Kidney (tissue), 14 donors: Measurements from ENCODE around the gene SPEF1. TPM values are rescaled to one million over a fixed set of nuclear protein-coding genes. Genes with fewer than 3 reads are reported as not detected.
A peak's percentile ranks its signal among the peaks of the same experiment; 100 is the strongest.

Source experiments
- DNase-seq, 5 donors: peaks; one replicate each; pipeline ENCODE4 v3.0.0-alpha.2; 2013 to 2020
- FAIRE-seq: peaks from 2 replicates; lab custom pipeline; 2012; peaks lifted over from hg19 to GRCh38; lab: Jason Lieb, UNC
- H3K27ac ChIP-seq, 2 donors: one replicate each; pipeline ENCODE4 v1.7.0; 2013; ENCODE audit warnings: low read depth in 2 of 2, low read length in 2 of 2, inconsistent platforms in 1 of 2
- H3K27me3 ChIP-seq: one replicate; pipeline ENCODE4 v1.7.1; 2013; ENCODE audit warnings: low read length, inconsistent platforms; ENCODE audit not compliant: control insufficient read depth, insufficient read depth
- H3K36me3 ChIP-seq, 3 donors: one replicate each; pipeline versions ENCODE4 v1.7.0 to v1.7.1; 2013; ENCODE audit warnings: low read length in 3 of 3, control low read depth in 1 of 3, inconsistent platforms in 1 of 3; ENCODE audit not compliant: insufficient read depth in 3 of 3, control insufficient read depth in 2 of 3
- H3K4me1 ChIP-seq, 3 donors: one replicate each; pipeline versions ENCODE4 v1.7.0 to v1.7.1; 2013; ENCODE audit warnings: low read length in 3 of 3, inconsistent platforms in 1 of 3, low read depth in 1 of 3; ENCODE audit not compliant: control insufficient read depth in 2 of 3, insufficient read depth in 2 of 3
- H3K4me3 ChIP-seq, 3 donors: one replicate each; pipeline versions ENCODE4 v1.7.0 to v1.8.1; 2013; ENCODE audit warnings: low read length in 3 of 3, control low read depth in 1 of 3, inconsistent platforms in 1 of 3
- H3K9ac ChIP-seq, 3 donors: one replicate each; pipeline versions ENCODE4 v1.7.0 to v1.7.1; 2013; ENCODE audit warnings: low read length in 3 of 3, control low read depth in 1 of 3, inconsistent platforms in 1 of 3
- H3K9me3 ChIP-seq, 3 donors: one replicate each; pipeline versions ENCODE4 v1.7.0 to v1.7.1; 2013; ENCODE audit warnings: low read length in 3 of 3, control low read depth in 1 of 3, inconsistent platforms in 1 of 3; ENCODE audit not compliant: control insufficient read depth in 2 of 3, insufficient read depth in 1 of 3
- CTCF ChIP-seq: IDR thresholded peaks from 3 replicates; pipeline ENCODE4 v1.5.1; 2012; ENCODE audit warnings: mild to moderate bottlenecking, moderate library complexity, borderline replicate concordance; ENCODE audit not compliant: insufficient read depth; ENCODE audit errors: extremely low read depth
- intact Hi-C: fragments of 100-400 bp; cut with DNase I; formaldehyde crosslinking; loops from one replicate; pipeline ENCODE4 v1.11.1; 2022
- polyA plus RNA-seq: library from polyadenylated mRNA; stranded (reverse); fragments of 350-450 nt; fragmentation: Illumina TruSeq; extraction: RNeasy Lipid Tissue Mini Kit (QIAGEN cat#74804); gene quantifications from one replicate; pipeline ENCODE4 v1.2.3, GENCODE V29; 2014; ENCODE audit warnings: low read depth, low replicate concordance; ENCODE audit not compliant: insufficient read depth
- total RNA-seq: library from RNA; stranded (reverse); fragmentation: NEBNext Ultra II Directional; extraction: Animal tissue kit (Norgen Biotek cat#: 25700); gene quantifications from one replicate; pipeline ENCODE4 v1.2.1, GENCODE V29; 2021
- donor health status: control.
- donor health status: control.
- donor health status: control.
- donor health status: control.
- donor health status: control.
- donor health status: DM: yes; HTN: yes; CAD: no.
- donor health status: Normal renal cell carcinoma (clear cell type).

Gene SPEF1
- total and polyA plus RNA-seq, 2 donors from 2014 or later, result 3.4 to 3.8 TPM

- H3K36me3 ChIP-seq, result peaks cover 0 to 8% (median 0%) of the 10 kb centered on the region in 3 donors
- H3K9me3 ChIP-seq, result no peaks in the 10 kb centered on the region
- FAIRE-seq (no peak), DNase-seq (peak in 1 of 5 donors; percentile 63)
- H3K27ac ChIP-seq, result no peak overlapping the region
- peaks cover 0 to 16% (median 3%) of the 10 kb centered on the region in 3 donors for H3K4me1 ChIP-seq
- H3K27me3 ChIP-seq, result no peaks in the 10 kb centered on the region
- TF ChIP-seq CTCF, result no peak
- H3K4me3 ChIP-seq, result no peak overlapping the region
- intact Hi-C loops, result no loop called here
- no peak overlapping the region for H3K9ac ChIP-seq
These were observed 19.1 kb upstream of the SPEF1 start for GRCh38 chr20:3800256-3800877.

DNA sequence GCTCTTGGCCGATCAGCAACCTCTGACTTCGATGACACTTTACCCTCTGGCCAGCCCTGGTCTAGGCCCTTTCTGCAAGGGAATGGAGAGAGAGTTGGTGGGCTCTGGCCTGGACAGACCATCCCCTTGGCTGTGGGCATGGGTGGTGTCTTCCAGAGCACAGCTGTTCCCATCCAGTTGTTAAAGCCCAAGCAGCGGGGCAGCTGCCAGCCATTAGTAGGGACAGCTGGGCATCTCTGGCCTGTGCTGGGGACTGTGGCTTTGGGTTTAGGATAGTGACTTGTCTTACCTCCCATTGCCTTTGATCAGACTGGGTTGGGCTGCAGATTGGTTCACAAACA is 17.6 kb upstream of the SPEF1 start:
- peak in 1 of 5 donors; percentile 29 for DNase-seq
- intact Hi-C loops, result no loop called here
- H3K36me3 ChIP-seq, result peaks cover 0 to 8% (median 0%) of the 10 kb centered on the region in 3 donors
- H3K9me3 ChIP-seq, result no peaks in the 10 kb centered on the region
- TF ChIP-seq CTCF, result no peak
- H3K4me1 ChIP-seq, result peaks cover 0 to 16% (median 3%) of the 10 kb centered on the region in 3 donors
- FAIRE-seq, result no peak
- no peaks in the 10 kb centered on the region for H3K27me3 ChIP-seq
- no peak overlapping the region for H3K4me3 ChIP-seq
- H3K27ac ChIP-seq, result no peak overlapping the region
- no peak overlapping the region for H3K9ac ChIP-seq

DNA sequence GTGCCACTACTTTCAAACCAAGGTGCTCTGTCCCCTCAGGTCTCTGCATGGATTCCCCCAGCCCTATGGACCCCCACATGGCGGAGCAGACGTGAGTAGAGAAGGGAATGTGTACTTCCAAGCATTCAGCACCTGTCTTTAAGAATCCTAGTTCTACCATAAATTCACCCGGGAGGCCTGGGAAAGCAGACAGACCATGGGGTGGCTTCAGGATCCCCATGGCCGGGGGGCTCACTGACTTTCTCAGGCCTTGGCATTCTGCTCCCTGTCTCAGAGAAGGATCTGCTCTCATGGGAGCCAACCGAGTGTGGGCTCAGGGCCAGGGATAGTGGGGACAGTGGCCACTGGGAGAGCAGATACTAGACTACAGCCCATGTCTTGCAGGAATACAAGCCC is 17.1 kb upstream of the SPEF1 start:
- TF ChIP-seq CTCF, result no peak
- no peaks in the 10 kb centered on the region for H3K9me3 ChIP-seq
- H3K4me3 ChIP-seq, result no peak overlapping the region
- no peak overlapping the region for H3K9ac ChIP-seq
- peaks cover 0 to 6% (median 0%) of the 10 kb centered on the region in 3 donors for H3K36me3 ChIP-seq
- DNase-seq (peak in 1 of 5 donors; percentile 39), FAIRE-seq (no peak)
- H3K4me1 ChIP-seq, result peaks cover 0 to 16% (median 3%) of the 10 kb centered on the region in 3 donors
- no peak overlapping the region for H3K27ac ChIP-seq
- intact Hi-C loops, result no loop called here
- H3K27me3 ChIP-seq, result no peaks in the 10 kb centered on the region
